ENCODE measurements around the gene NPHS1. TPM values are rescaled to one million over a fixed set of nuclear protein-coding genes. Genes with fewer than 3 reads are reported as not detected.
"Not testable (repeated sequence)": the region's sequence is repeated elsewhere in the genome, so short reads cannot be mapped to it uniquely, and the experiment has no call there.

The NPHS1 gene
- total RNA-seq, 1 experiment from 2014 or later = not detected

DNA sequence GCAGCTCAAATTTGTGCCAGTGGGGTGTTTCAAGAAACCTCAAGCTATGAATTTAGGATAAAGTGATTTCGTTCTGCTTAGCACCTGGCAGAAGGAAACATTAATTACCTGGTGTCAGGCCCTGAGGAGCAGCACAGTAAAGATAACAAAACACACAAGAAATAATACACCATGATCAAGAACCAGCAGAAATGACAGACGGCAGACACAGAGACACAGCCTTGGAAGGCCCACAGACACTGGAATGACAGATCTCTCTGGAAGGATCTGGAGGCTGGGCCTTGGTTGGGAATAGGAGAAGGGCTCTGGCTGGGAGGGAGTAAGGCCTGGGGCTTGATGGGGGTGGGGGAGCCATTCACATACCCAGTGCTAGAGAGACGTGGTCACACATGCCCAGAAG, 50.5 kb downstream of the NPHS1 start:
- no peak for TF ChIP-seq EZH2 (IDR thresholded peaks at IDR 0.05; ENCODE audit: borderline replicate concordance, low read depth, low read length, poor library complexity, severe bottlenecking)
- TF ChIP-seq, protein P1, sequence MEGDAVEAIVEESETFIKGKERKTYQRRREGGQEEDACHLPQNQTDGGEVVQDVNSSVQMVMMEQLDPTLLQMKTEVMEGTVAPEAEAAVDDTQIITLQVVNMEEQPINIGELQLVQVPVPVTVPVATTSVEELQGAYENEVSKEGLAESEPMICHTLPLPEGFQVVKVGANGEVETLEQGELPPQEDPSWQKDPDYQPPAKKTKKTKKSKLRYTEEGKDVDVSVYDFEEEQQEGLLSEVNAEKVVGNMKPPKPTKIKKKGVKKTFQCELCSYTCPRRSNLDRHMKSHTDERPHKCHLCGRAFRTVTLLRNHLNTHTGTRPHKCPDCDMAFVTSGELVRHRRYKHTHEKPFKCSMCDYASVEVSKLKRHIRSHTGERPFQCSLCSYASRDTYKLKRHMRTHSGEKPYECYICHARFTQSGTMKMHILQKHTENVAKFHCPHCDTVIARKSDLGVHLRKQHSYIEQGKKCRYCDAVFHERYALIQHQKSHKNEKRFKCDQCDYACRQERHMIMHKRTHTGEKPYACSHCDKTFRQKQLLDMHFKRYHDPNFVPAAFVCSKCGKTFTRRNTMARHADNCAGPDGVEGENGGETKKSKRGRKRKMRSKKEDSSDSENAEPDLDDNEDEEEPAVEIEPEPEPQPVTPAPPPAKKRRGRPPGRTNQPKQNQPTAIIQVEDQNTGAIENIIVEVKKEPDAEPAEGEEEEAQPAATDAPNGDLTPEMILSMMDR (conservative IDR thresholded peaks at IDR 0.05; ENCODE audit: low read depth, low read length) = no peak
- H3K27me3 ChIP-seq (replicated peaks; ENCODE audit: insufficient read depth, low read depth, low read length, poor library complexity) = peaks cover 12% of the 10 kb centered on the region
- DNase-seq (ENCODE audit: low spot score) = no peak
- no peaks in the 10 kb centered on the region for H3K4me1 ChIP-seq (ENCODE audit: insufficient read depth, low read length, poor library complexity, severe bottlenecking)
- intact Hi-C loops (cut with micrococcal nuclease; ENCODE audit: unreplicated experiment) = no loop called here
- no peaks in the 10 kb centered on the region for H3K9me3 ChIP-seq (ENCODE audit: low read depth, low read length, poor library complexity, severe bottlenecking)
- ChIA-PET CTCF (no interaction called here), POLR2A (ENCODE audit: low non-redundant PET) (no interaction called here)
- H3K36me3 ChIP-seq (ENCODE audit: insufficient read depth, low read length, poor library complexity, severe bottlenecking) = no peaks in the 10 kb centered on the region
- no peak overlapping the region for H3K27ac ChIP-seq (ENCODE audit: low read depth, low read length, poor library complexity, severe bottlenecking)
- no peak overlapping the region for H3K4me3 ChIP-seq (ENCODE audit: low read depth, low read length, poor library complexity, severe bottlenecking)
- no TSS peak for BruUV-seq (replicated peaks)

DNA sequence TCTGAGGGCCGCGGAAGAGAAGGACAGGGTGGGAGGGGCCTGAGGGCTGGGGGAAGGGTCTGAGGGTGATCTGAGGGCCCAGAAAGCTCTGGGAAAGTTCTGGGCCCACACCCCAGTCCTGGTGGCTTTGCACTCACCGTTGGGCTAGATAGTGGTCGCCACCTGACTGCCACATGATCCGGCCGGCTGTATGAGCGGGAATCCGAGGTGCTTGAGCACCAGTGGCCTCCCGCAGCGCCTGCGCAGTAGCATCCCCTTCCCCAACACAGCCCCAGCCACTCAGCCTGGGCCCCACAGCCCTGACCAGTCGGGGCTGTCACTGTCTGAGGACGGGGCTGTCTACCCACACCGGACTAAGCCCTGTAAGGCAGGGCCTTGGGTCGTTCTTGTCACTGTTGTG, 54.6 kb downstream of the NPHS1 start:
- peaks cover 16% of the 10 kb centered on the region for H3K27me3 ChIP-seq (replicated peaks; ENCODE audit: insufficient read depth, low read depth, low read length, poor library complexity)
- no peaks in the 10 kb centered on the region for H3K9me3 ChIP-seq (ENCODE audit: low read depth, low read length, poor library complexity, severe bottlenecking)
- intact Hi-C loops (cut with micrococcal nuclease; ENCODE audit: unreplicated experiment) = no loop called here
- no peaks in the 10 kb centered on the region for H3K36me3 ChIP-seq (ENCODE audit: insufficient read depth, low read length, poor library complexity, severe bottlenecking)
- TF ChIP-seq EZH2 (IDR thresholded peaks at IDR 0.05; ENCODE audit: borderline replicate concordance, low read depth, low read length, poor library complexity, severe bottlenecking) = no peak
- BruUV-seq (replicated peaks) = no TSS peak
- no peak overlapping the region for H3K27ac ChIP-seq (ENCODE audit: low read depth, low read length, poor library complexity, severe bottlenecking)
- DNase-seq (ENCODE audit: low spot score) = no peak
- no peak overlapping the region for H3K4me3 ChIP-seq (ENCODE audit: low read depth, low read length, poor library complexity, severe bottlenecking)
- no peaks in the 10 kb centered on the region for H3K4me1 ChIP-seq (ENCODE audit: insufficient read depth, low read length, poor library complexity, severe bottlenecking)
- POLR2A ChIA-PET (ENCODE audit: low non-redundant PET) = no interaction called here
- CTCF ChIA-PET = no interaction called here

DNA sequence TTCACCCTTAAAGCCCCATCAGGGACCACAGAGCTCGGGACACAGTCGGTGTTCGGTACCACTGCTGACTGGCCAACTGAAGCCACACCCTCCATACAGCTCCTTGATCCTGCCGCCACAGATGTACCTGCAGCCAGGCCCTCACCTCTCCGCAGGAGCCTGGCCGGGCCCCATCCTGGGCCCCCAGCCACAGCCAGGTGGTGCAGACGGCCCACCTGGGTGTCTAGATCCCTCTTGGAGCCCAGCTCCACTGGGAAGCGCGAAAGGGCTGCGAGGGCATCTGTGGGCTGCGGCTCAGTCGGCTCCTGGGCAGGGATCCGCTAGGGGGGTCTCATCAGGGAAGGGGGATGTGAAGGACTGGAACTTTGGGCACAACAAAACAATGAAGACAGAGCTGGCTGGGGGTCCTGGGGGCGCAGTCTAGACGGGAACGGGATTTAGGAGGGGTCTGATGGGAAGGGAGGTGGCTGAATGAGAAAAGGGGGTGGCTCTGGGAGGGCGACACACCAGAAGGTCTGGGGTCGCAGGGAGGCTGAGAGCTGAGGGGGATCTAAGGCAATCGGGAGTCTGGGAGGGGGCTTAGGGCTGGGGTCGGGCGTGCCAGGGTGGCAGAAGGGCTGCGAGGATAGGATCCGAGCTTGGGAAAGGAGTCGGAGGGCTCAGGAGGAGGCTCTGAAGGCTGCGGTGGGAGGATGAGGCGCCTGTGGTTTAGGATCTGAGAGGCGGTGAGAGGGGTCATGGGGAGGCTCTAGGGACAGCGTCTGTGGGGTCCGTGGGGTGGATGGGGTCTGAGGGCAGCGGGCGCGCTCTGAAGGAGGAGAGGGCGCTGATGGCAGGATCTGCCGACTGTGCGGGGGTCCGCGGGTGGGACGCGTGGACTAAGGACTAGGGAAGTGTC, 55.4 kb downstream of the NPHS1 start:
- H3K36me3 ChIP-seq (ENCODE audit: insufficient read depth, low read length, poor library complexity, severe bottlenecking) = no peaks in the 10 kb centered on the region
- H3K4me3 ChIP-seq (ENCODE audit: low read depth, low read length, poor library complexity, severe bottlenecking) = no peak overlapping the region
- no peak for DNase-seq (ENCODE audit: low spot score)
- no peaks in the 10 kb centered on the region for H3K4me1 ChIP-seq (ENCODE audit: insufficient read depth, low read length, poor library complexity, severe bottlenecking)
- intact Hi-C loops (cut with micrococcal nuclease; ENCODE audit: unreplicated experiment) = no loop called here
- H3K9me3 ChIP-seq (ENCODE audit: low read depth, low read length, poor library complexity, severe bottlenecking) = no peaks in the 10 kb centered on the region
- ChIA-PET POLR2A (ENCODE audit: low non-redundant PET) (no interaction called here), CTCF (no interaction called here)
- no peak overlapping the region for H3K27ac ChIP-seq (ENCODE audit: low read depth, low read length, poor library complexity, severe bottlenecking)
- no TSS peak for BruUV-seq (replicated peaks)
- TF ChIP-seq, protein P1 (conservative IDR thresholded peaks at IDR 0.05; ENCODE audit: low read depth, low read length) = no peak
- TF ChIP-seq EZH2 (IDR thresholded peaks at IDR 0.05; ENCODE audit: borderline replicate concordance, low read depth, low read length, poor library complexity, severe bottlenecking) = no peak
- peaks cover 16% of the 10 kb centered on the region for H3K27me3 ChIP-seq (replicated peaks; ENCODE audit: insufficient read depth, low read depth, low read length, poor library complexity)

DNA sequence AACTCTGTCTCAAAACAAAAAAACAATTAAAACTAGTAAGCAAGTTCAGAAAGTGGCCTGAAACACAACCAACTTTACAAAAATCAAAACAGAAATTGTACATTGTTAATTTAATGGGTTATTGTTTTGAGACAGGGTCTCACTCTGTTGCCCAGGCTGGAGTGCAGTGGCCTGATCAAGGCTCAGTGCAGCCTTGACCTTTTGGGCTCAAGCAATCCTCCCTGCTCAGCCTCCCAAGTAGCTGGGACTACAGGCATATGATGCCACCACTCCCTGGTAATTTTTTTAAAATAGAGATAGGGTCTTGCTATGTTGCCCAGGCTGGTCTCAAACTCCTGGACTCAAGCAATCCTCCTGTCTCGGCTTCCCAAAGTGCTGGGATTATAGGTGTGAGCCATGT, 56.7 kb downstream of the NPHS1 start:
- not testable (repeated sequence) for BruUV-seq (replicated peaks)

More for the DNA sequence above, 56.7 kb downstream of the NPHS1 start:
- intact Hi-C loops (cut with micrococcal nuclease; ENCODE audit: unreplicated experiment); H3K27ac ChIP-seq (ENCODE audit: low read depth, low read length, poor library complexity, severe bottlenecking); H3K4me1 ChIP-seq (ENCODE audit: insufficient read depth, low read length, poor library complexity, severe bottlenecking); H3K9me3 ChIP-seq (ENCODE audit: low read depth, low read length, poor library complexity, severe bottlenecking); H3K36me3 ChIP-seq (ENCODE audit: insufficient read depth, low read length, poor library complexity, severe bottlenecking); H3K4me3 ChIP-seq (ENCODE audit: low read depth, low read length, poor library complexity, severe bottlenecking); CTCF ChIA-PET; POLR2A ChIA-PET (ENCODE audit: low non-redundant PET); DNase-seq (ENCODE audit: low spot score): not testable (repeated sequence)
- H3K27me3 ChIP-seq (replicated peaks; ENCODE audit: insufficient read depth, low read depth, low read length, poor library complexity) = peaks cover 16% of the 10 kb centered on the region
